Activated naive CD4-positive, alpha-beta T cell treated with anti-CD3 and anti-CD28 coated beads, Interleukin-2, amount 10 ng/mL, durations not matched to agents 5 hours and 36 hours (primary cell): ENCODE measurements around the gene ID1. TPM values are rescaled to one million over a fixed set of nuclear protein-coding genes. Genes with fewer than 3 reads are reported as not detected.

ENCODE experiments used
- microRNA-seq: library from miRNA; unstranded; fragments of <30 nt; microRNA quantifications from one replicate; pipeline ENCODE4 v1.2.0, GENCODE V29; 2022; ENCODE audit warnings: borderline microRNAs expressed, borderline replicate concordance
- total RNA-seq, 2 experiments: library from RNA; stranded (reverse); gene quantifications; one replicate each; pipeline ENCODE4 v1.2.3, GENCODE V29; 2021

Gene ID1
- under 1 TPM; 0.35 to 0.53 TPM for total RNA-seq

DNA sequence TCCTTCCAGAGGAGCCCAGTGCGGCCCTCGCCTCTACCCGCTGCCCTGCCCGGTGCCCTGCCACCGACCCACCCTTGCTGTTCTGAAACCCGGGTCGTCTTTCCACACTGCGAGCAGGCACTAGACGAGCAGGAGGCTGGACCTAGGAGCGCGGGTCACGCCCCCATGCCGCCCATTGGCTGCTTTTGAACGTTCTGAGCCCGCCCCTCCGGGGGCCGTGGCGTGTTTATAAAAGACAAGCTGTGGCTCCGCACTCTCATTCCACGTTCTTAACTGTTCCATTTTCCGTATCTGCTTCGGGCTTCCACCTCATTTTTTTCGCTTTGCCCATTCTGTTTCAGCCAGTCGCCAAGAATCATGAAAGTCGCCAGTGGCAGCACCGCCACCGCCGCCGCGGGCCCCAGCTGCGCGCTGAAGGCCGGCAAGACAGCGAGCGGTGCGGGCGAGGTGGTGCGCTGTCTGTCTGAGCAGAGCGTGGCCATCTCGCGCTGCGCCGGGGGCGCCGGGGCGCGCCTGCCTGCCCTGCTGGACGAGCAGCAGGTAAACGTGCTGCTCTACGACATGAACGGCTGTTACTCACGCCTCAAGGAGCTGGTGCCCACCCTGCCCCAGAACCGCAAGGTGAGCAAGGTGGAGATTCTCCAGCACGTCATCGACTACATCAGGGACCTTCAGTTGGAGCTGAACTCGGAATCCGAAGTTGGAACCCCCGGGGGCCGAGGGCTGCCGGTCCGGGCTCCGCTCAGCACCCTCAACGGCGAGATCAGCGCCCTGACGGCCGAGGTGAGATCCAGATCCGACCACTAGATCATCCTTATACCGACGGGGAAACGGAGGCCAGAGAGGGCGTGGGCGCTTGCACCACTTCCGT lies at the start of gene ID1:
ID1 (plus strand) TSS at position 259 of the 871 bp plus-strand sequence; CDS start at position 358, 99 bp downstream.

DNA sequence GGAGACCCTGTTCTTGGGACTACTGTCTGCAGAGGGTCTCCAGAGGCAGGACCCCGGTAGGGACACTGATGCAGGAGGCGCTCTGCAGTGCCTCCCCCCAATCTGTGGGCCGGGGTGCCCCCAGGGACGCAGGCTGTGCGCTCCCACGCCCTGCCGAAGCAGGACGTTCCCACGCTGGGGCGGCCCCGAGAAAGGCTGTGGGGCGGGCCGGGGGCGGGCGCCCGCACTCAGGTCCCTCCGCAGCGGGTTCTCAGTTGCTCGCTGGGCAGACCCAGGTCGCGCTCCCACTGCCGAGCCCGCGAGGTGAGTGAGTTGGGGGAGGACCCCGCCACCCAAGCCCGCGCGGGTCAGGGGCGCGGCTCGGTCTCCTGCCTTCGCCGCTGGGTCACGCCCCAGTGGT lies 32.6 kb downstream of the ID1 start, which contains the start of gene COX4I2:
COX4I2 (plus strand) TSS at position 253 of the 400 bp plus-strand sequence. CDS start 1,106 bp downstream, outside the sequence.

Small RNAs within 50 kb of the gene (microRNA-seq; reads per million reads assigned to microRNA genes)
- not detected for gene MIR3193

Other genes with a start within 250 kb of the ID1 start
- not detected for gene DEFB118, start 236.7 kb upstream of the ID1 start, total RNA-seq
- gene DEFB119, start 214.7 kb upstream of the ID1 start, total RNA-seq: not detected
- not detected for gene DEFB121, start 199.1 kb upstream of the ID1 start, total RNA-seq
- not detected for gene DEFB123, start 164.7 kb upstream of the ID1 start, total RNA-seq
- not detected for gene DEFB124, start 130.2 kb upstream of the ID1 start, total RNA-seq
- not detected for gene REM1, start 130.0 kb upstream of the ID1 start, total RNA-seq
- 100 to 1,000 TPM; 133 to 145 TPM for gene HM13, start 90.8 kb upstream of the ID1 start, total RNA-seq
- not detected for gene COX4I2, start 32.6 kb downstream of the ID1 start, total RNA-seq
- 10 to 100 TPM; 65.5 to 66.1 TPM for gene BCL2L1, start 117.6 kb downstream of the ID1 start, total RNA-seq
- 100 to 1,000 TPM; 107 to 108 TPM for gene TPX2, start 134.0 kb downstream of the ID1 start, total RNA-seq
- gene MYLK2, start 214.1 kb downstream of the ID1 start, total RNA-seq: under 1 TPM; 0.30 to 0.34 TPM
- gene FOXS1, start 240.3 kb downstream of the ID1 start, total RNA-seq: not detected